H1 (cell line): ENCODE measurements around the gene LILRB3. TPM values are rescaled to one million over a fixed set of nuclear protein-coding genes. Genes with fewer than 3 reads are reported as not detected.

ENCODE experiments used
- HDAC6 ChIP-seq: IDR thresholded peaks from one replicate; pipeline ENCODE4 v1.7.1; 2012; ENCODE audit warnings: low read depth, mild to moderate bottlenecking, inconsistent platforms, low read length, moderate library complexity
- polyA plus RNA-seq, 7 experiments: library from polyadenylated mRNA; depleted of rRNA in 3 of 7; stranded (reverse) in 5 of 7; unstranded in 2 of 7; fragments of >200 nt in 5 of 7; fragments of 200-250 nt in 2 of 7; gene quantifications; 1 replicate in 5 of 7; 2 replicates in 1 of 7; 4 replicates in 1 of 7; pipeline versions ENCODE4 v1.2.1 to v1.2.3, GENCODE V29; 2011 to 2013; ENCODE audit warnings: missing spikeins in 2 of 7, mixed read lengths in 2 of 7
- total RNA-seq: library from RNA; stranded (reverse); fragmentation: NEBNext Ultra II Directional; extraction: Animal tissue kit (Norgen Biotek cat#: 25700); gene quantifications from 2 replicates; pipeline ENCODE4 v1.2.1, GENCODE V29; 2021

LILRB3 gene
- total and polyA plus RNA-seq, 2 of the 8 experiments (the other 6 are each of a cell fraction or from before 2014, with no cell fraction given): not detected

DNA sequence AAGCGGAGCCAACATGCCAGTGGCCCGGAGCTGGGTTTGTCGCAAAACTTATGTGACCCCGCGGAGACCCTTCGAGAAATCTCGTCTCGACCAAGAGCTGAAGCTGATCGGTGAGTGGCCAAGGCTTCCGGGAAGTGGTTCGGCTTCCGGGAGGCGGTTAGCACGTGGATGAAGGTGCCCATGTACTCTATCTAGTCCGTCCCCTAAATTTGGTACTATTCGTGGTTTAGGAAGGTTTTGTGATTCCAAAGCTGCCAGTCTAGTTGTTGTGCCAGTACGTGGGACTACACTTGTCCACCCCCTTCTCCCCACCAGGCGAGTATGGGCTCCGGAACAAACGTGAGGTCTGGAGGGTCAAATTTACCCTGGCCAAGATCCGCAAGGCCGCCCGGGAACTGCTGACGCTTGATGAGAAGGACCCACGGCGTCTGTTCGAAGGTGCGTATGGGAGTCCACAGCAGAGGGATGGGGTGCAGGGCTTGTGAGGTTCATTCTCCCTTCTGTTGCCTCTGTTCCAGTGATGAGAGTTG is 21.6 kb downstream of the LILRB3 start (continued):
- TF ChIP-seq HDAC6: no peak
